GM21619 (cell line): ENCODE measurements around the gene HAUS3.
"Not testable (repeated sequence)": the region's sequence is repeated elsewhere in the genome, so short reads cannot be mapped to it uniquely, and the experiment has no call there.

Source experiments
- ATAC-seq: cut with Tn5 transposase; IDR thresholded peaks from one replicate; pipeline ENCODE4 v1.9.1; 2021; ENCODE audit not compliant: unreplicated experiment

Gene HAUS3

DNA sequence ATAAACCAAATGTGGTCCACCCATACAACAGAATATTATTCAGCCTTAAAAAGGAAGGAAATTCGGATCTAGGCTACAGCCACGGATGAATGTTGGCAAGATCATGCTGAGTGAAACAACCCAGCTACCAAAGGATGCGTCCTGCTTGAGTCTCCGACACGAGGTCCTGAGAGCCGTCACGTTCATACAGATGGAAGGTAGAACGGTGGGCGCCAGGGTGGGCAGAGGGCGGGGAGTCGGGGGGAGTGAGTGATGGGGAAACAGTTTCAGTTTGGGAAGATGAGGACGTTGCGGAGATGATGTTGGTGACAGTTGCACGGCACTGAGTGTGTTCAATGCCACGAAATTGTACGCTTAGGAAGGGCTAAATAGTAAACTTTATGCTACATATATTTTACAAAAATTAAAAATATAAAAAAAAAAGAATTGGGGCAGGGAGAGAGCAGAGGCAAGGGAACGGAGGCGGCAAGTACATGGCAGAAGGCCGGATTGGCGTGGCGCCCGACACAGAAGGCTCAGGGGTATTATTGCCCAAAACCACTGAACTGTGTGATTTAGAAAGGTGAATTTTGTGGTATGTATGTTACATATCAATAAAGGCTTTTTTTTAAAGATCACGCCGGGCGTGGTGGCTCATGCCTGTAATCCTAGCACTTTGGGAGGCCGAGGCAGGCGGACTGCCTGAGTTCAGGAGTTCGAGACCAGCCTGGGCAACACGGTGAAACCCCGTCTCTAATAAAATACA lies 34.8 kb upstream of the HAUS3 start:
- ATAC-seq = no peak

DNA sequence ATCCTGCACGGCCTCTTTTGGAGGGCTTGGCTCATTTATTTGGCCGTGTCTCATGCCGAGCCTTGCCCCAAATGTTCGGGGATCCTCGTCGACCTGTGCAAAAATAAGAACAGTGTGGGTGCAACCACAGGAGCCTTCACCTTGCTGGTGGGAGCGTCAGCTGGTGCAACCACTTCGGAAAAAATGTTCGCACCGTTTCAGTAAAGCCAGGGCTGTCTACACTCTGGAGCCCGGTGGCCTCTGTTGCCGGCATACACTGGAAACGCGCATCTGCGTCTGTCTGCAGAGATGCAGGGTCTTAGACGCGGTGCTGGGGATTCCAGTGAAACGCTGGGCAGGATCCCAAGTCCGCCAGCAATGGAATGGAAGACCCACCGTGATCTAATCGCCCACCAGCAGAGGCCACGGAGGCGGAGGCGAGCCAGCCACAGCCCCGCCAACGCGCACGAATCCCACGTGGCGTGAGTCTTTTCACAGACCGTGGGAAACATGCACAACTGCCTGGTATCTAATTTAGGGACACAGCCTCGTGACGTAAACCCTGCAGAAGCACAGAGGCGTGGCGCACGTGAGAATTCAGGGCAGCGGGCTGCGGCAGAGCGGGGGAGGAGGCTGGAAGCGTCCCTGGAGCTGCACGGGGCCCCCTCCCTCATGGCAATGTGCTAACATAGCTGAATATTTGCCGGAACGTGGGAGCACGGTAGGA lies 33.8 kb upstream of the HAUS3 start:
- no peak for ATAC-seq

DNA sequence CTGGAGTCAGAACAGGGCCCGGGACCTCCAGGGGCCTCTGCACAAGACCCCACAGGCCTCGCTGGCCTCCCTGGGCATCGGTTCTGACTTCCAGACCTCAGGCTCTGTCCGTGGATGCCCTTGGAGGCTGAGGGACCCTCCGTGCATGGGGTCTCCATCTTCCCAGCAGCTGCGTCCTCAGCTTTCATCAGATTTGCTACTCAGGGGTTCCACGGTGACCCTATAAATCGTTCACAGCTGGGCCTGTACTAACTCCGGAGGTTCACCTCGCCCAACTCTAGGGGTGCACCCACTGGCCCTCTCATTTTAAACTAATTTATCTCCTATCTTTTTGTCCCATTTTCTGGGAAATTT lies 33.1 kb upstream of the HAUS3 start:
- not testable (repeated sequence) for ATAC-seq

- no peak for ATAC-seq
These were observed 32.6 kb upstream of the HAUS3 start for GRCh38 chr4:2274320-2275043.

GRCh38 chr4:2273657-2274319 lies 31.9 kb upstream of the HAUS3 start:
- no peak for ATAC-seq

GRCh38 chr4:2273221-2273620 lies 31.3 kb upstream of the HAUS3 start:
- no peak for ATAC-seq

DNA sequence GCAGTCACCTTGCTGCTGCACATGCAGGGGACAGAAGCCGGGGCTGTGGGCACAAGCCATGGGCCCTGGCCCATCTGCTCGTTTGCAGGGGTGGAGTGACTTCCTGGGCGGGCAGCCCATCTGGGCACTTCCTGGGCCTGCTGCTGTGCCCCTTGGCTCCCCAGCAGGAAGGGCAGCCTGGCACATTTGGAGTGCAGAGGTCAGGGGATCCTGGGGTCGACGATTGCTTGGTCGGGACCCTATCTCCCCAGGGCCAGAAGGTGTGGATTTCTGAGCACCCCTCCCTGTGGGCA lies 30.9 kb upstream of the HAUS3 start:
- ATAC-seq = no peak

DNA sequence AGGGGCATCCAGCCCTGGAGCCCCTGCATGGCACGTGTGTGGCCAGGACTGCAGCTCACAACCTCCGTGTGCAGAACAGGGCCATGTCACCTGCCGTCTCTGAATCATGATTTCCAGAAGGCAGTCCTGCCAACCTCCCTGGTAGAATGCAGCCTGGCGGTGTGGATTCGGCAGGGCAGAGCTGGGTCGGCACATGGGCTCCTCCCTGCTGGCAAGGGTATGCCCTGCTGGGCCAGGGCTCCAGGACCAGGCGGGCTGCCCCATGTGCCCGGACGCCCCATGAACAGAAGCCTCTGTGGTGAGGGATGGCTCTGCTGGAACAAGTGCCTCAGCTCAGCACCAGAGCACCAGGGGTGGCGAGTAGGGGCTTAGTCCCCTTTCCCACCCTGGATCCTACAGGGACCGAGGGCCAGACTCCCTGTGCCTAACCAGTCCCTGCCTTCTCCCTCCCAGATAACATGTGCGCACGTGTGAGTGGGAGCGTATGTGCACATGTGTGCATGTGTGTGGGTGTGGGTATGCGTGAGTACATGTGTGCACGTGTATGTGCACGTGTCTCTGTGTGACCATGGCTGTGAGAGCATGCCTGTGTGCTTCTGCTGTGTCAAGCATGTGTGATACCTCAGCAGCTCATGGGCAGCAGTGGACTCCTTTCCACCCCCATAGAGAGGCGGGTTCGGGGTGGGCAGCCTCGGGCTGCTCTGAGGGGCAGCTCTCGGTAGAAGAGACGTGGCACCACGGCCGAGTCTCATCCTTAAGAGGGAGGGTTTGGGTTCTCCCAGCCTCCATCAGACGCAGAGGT lies 30.3 kb upstream of the HAUS3 start:
- ATAC-seq = no peak

DNA sequence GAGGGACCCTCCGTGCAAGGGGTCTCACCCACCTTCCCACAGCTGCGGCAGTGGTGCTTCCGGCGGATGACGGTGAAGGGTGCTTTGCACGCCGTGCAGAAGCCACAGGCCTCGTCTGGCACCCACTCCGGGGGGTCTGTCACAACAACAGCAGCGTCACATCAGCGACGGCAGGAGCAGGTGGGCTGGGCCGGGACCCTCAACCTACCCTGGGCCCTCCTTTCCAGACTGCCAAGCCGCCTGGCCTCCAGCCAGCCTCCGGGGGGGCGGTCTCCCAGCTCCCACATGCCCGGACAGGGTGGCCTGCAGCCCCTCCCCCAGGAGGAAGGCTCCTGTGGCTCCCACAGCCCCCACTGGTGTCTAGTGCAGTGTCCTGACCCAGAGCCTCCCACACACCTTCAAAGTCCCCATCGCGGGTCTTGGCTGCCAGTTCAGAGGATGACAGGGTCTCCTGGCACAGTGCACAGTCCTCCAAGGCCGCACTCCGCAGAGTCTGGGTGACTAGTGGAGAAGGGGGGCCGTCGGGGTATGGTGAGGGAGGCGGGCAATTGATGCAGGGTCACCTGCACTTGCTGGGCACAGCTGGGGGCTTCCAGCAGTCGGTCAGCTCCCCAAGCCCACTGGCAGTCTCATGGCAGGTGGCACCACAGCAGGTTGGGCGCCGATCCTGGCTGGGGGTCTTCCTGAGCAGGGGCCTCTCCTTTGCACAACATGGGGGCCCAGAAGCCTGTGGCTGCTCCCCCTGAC lies 29.5 kb upstream of the HAUS3 start:
- no peak for ATAC-seq

DNA sequence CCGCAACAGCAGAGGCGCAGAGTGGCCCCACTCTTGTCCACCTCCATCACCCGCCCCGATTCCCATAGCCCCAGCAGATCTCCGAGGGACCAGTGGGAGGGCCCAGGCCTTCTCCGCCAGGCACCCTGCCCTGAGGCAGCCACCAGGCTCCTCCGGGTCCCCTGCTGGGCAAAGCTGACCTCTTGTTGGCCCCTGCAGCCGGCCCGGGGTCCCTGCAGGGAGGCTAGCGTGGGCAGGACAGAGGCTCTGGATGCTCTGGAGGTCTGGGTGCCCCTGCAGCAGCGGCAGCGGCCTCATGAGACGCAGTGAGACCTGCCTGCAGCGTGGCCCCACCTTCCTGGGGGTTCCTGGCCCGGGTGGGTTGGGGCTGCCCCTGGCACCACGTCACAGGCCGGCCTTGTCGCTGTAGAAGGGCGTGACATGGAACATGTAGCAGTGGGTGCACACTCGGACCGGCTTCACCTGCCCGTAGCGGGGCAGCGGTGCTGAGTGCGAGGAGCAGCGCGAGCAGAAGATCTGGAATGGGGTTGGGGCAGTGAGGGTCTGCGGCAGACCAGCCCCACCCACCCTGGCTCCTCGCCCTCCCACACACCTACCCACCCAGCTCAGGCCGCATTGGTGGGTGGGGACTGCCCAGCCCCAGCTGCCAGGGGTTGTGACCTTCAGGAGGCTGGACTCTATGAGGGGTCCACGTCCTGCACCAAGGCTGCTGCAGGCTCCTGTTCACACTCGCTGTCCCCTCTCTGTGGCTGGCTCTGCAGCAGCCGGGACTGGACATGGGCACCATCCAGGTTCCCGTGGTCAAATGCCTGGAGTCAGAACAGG lies 28.6 kb upstream of the HAUS3 start:
- ATAC-seq = no peak

- no peak for ATAC-seq
These were observed 27.8 kb upstream of the HAUS3 start for GRCh38 chr4:2269618-2270163.

DNA sequence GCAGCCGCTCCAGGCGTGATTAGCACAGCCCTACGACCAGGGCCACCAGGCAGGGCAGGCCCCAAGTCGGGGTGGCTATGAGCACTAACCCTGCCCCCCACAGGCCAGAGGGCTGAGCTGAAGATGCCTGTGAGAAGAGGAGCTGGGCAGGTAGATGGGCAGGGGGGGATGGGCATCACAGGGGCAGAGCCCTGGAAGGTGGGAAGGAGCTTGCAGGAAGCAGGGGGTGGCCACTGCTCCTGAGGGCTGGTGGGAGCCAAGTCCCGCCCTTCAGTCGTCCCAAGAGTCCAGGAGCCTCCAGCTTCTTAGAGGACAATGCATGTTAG lies 27.2 kb upstream of the HAUS3 start:
- ATAC-seq = no peak

DNA sequence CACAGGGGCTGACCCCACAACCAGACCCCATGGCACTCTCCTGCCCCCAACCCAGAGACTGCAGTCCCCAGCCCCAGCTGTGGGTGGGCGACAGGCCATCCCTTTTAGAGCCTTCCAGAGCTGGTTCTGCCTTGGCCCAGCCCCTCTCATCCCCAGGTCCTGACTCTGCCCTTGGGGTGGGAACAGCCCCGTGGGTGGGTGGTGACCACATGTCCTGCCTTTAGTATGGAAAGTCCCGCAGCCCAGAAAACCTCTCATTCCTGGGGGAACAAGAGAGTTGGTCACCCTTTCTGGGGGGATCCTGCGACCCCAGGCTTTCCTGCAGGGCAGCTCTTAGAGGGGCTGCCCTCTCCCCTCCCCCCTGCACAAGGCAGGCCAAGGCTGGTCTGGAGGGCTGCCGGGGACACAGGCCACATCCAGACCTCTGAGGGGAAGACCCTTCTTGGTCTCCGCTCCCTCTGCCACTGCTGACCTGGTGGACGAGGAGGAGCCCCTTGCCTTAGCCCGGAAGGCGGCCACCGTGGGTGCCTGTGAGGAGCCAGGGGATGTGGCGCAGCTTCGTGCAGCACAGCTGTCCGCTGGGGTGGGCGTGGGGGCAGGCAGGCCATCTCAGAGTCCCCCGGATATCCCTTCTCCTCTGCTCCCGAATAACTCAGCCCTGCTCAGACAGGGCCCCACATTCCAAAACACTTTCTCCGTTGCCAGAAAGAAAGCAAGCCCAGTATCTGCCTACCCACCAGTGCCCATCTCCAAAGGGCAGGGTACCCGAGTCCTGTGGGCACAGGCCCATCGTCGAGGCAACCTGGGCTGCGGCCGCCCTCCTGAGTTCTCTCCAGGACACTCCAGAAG lies 26.7 kb upstream of the HAUS3 start:
- ATAC-seq = no peak

- ATAC-seq = no peak
These were observed 25.9 kb upstream of the HAUS3 start for GRCh38 chr4:2267841-2268240.

DNA sequence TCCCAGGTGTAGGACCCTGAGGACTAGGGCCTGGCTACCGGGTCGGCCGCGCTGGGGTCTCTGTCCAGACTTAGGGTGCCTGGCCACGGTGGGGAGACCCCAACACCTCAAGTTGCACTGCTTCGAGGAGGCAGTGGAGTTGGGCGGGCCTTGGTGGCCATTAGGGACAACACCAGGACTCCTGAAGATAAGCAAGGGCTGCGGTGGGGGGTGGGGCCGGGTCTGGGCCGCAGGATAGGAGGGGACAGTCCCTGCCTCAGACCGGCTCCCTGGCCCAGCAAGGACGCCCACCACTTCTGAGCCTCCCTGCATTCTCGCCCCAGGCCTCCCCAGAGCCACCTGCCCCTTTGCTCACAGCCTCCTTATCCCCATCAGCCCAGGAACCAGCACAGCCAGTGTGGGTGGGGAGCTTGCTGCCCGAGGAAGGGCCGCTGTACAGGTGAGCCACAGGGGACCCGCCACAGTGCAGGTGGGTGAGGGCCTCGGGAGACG lies 25.4 kb upstream of the HAUS3 start:
- no peak for ATAC-seq

DNA sequence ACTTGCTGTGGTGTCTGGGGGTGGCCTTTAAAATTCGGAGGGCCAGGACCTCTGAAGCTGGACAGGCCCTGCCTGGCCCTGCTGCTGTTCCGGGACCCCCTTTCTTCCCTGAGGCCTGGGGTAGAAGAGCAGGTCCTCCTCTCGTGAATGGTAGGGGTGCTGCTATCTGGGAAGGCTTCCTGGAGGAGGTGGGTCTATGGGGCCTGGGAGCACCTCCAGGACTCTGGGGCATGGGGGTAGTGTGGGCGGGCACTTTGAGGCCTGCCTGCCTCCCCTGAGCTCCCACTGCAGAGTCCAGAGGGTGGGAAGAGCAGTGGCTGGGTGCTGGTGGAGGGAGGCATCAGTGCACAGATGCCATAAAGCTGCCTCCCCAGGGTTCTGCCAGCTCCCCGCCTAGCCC lies 24.9 kb upstream of the HAUS3 start:
- no peak for ATAC-seq

DNA sequence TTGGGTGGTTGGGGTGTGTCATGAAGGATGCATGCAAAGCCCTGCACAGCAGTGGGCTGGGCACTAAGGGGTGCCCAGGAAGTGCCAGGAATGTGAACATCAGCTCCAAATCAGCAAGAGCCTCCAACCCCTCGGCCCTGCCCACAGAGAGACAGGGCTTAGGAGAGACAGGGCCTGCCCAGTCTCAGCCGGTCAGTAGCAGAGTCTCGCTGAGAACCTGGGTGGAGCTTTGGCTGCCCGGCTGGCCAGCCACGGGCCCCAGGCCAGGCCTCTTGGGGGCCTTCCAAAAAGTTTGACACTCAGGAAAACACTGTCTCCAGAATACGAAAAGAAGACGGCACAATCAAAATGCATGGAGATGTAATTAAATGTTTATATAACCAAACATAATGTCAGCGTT lies 24.3 kb upstream of the HAUS3 start:
- ATAC-seq = no peak
